Esophagus squamous epithelium (tissue), 5 donors: Measurements from ENCODE around the gene SLC49A3. TPM values are rescaled to one million over a fixed set of nuclear protein-coding genes. Genes with fewer than 3 reads are reported as not detected.

Experiments used
- DNase-seq: peaks from one replicate; lab custom pipeline; 2025; lab: John Stamatoyannopoulos, UW
- H3K27ac ChIP-seq, 4 donors: fragments of 200-600 bp; sonication (generic); one replicate each; pipeline ENCODE4 v1.5.1; 2016 to 2019; ENCODE audit warnings: mild to moderate bottlenecking in 1 of 4
- H3K27me3 ChIP-seq, 4 donors: fragments of 200-600 bp; sonication (generic); 1 replicate in 3 of 4; 2 replicates in 1 of 4; pipeline versions ENCODE4 v1.5.1 to v1.6.0; 2017 to 2021; ENCODE audit warnings: antibody characterized with exemption in 1 of 4
- H3K36me3 ChIP-seq, 3 donors: fragments of 200-600 bp; sonication (generic); one replicate each; pipeline ENCODE4 v1.5.1; 2016 to 2019
- H3K4me1 ChIP-seq, 3 donors: fragments of 200-600 bp; sonication (generic); one replicate each; pipeline ENCODE4 v1.5.1; 2017 to 2019
- H3K4me3 ChIP-seq, 4 donors: fragments of 200-600 bp; sonication (generic); 1 replicate in 3 of 4; 2 replicates in 1 of 4; pipeline ENCODE4 v1.5.1; 2016 to 2019; ENCODE audit warnings: mild to moderate bottlenecking in 2 of 4, moderate library complexity in 1 of 4
- H3K9me3 ChIP-seq, 3 donors: fragments of 200-600 bp; sonication (generic); one replicate each; pipeline ENCODE4 v1.5.1; 2016 to 2019
- POLR2A ChIP-seq, 4 donors: fragments of 450-650 bp; IDR thresholded peaks; one replicate each; pipeline ENCODE4 v1.6.1; 2017; ENCODE audit warnings: antibody characterized with exemption in 4 of 4, mild to moderate bottlenecking in 4 of 4, moderate library complexity in 3 of 4
- WGBS, 2 donors: methylation state at CpG; one replicate each; pipeline ENCODE4 v1.1.5; 2018; 5-methylcytosine and 5-hydroxymethylcytosine counted together
- intact Hi-C: fragments of 100-400 bp; cut with DNase I; formaldehyde crosslinking; loops from one replicate; pipeline ENCODE4 v1.15.0; 2022
- total RNA-seq, 4 donors: library from RNA; depleted of rRNA; stranded (reverse); fragments of >200 nt; gene quantifications; one replicate each; pipeline ENCODE4 v1.1.0, GENCODE V29; 2016
- TF ChIP-seq, protein P1 (sequence below), 6 experiments: fragments of 450-650 bp in 4 of 6; fragments of 200-600 bp in 2 of 6; sonication (generic) in 2 of 6; IDR thresholded peaks; one replicate each; pipeline ENCODE4 v1.5.1; 2016 to 2019; ENCODE audit warnings: antibody characterized with exemption in 6 of 6, mild to moderate bottlenecking in 4 of 6, moderate library complexity in 4 of 6
- donor health status: DM: yes; HTN: yes; CAD: no.

The SLC49A3 gene
- total RNA-seq, 4 donors from 2014 or later: 2.5 to 6.5 (median 4.7) TPM

DNA sequence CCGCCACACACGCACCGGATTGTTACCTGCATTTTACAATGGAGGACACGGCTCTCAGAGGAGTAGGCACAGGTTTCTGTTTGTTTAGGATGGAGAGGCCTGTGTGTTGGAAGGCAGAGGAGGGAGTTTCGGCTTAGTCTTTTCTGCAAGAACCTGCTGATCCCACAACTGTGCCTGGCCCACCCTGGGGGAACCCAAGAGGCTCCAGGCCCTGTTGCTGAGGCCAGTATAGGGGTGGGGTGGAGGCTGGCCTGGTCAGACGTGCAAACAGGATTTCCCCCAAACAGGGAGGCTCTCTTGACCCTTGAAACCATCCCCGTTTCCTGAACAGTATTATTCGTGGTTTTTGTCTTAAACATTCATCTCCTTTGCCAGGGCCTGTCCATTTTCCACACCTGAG, 772 bp upstream of the SLC49A3 start:
- no peak for DNase-seq
- intact Hi-C loops: no loop called here
- Histone ChIP-seq H3K27ac (peak overlapping the region; percentile 75 to 88 (median 84)), H3K36me3 (no peaks in the 10 kb centered on the region), H3K4me3 (peak overlapping the region in 3 of 4 donors; percentile 44 to 66 (median 56)), H3K27me3 (peaks cover 0 to 10% (median 0%) of the 10 kb centered on the region in 4 donors), H3K4me1 (peaks cover 30 to 40% (median 34%) of the 10 kb centered on the region in 3 donors), H3K9me3 (no peaks in the 10 kb centered on the region)
- WGBS, 2 donors: 65 to 80% methylated on average over 4 to 5 of the region's 8 CpGs
- TF ChIP-seq POLR2A (IDR thresholded peaks at IDR 0.05): no peak
- TF ChIP-seq, protein P1, sequence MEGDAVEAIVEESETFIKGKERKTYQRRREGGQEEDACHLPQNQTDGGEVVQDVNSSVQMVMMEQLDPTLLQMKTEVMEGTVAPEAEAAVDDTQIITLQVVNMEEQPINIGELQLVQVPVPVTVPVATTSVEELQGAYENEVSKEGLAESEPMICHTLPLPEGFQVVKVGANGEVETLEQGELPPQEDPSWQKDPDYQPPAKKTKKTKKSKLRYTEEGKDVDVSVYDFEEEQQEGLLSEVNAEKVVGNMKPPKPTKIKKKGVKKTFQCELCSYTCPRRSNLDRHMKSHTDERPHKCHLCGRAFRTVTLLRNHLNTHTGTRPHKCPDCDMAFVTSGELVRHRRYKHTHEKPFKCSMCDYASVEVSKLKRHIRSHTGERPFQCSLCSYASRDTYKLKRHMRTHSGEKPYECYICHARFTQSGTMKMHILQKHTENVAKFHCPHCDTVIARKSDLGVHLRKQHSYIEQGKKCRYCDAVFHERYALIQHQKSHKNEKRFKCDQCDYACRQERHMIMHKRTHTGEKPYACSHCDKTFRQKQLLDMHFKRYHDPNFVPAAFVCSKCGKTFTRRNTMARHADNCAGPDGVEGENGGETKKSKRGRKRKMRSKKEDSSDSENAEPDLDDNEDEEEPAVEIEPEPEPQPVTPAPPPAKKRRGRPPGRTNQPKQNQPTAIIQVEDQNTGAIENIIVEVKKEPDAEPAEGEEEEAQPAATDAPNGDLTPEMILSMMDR (IDR thresholded peaks at IDR 0.05): no peak

DNA sequence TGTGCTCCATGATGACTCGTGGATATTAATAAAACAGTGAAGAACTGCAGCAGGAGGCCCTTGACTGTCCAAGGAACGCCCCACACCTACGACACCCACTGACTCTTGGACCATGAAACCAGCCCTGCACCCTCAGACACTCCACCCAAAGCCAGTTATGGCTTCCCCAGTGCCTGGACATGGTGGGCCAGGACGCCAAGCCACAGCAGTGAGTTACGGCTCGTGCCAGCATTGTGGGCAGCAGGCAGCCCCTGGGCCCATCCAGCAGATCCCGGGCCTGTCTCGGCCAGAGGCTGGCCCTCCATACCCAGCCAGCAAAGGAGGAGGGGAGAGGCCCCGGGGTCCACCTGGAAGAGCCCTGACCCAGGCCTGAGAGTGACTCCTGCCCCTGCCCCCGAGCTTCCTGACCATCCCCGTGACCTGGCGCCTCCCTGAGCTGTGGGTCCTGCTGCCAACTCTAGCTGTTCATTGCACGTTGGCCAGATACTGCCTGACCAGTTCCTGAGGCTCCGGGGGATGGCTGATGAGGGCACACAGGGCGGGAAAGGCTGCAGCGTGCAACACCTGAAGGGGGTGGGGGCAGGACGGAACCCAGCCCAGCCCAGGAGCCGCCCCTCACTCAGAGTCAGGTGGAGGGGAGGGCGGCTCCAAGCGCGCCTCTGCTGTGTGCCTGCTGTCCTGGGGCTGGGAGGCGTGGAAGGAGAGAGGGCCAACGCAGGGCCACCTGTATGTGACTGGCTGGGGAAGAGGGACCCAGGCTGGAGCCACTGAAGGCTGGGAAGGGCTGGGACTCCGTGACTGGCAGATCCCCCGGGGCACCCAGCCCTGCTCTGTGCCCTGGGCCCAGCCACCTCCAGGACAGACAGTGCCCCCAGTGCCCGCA, 739 bp downstream of the SLC49A3 start:
- no peak for TF ChIP-seq POLR2A (IDR thresholded peaks at IDR 0.05)
- TF ChIP-seq, protein P1 (IDR thresholded peaks at IDR 0.05): no peak
- 42 to 93% methylated on average over 3 to 4 of the region's 26 CpGs for WGBS, 2 donors
- peak overlapping the region; percentile 41 to 66 (median 50) for H3K4me3 ChIP-seq
- no peaks in the 10 kb centered on the region for H3K36me3 ChIP-seq
- peaks cover 0 to 4% (median 0%) of the 10 kb centered on the region in 4 donors for H3K27me3 ChIP-seq
- peak overlapping the region; percentile 75 to 88 (median 84) for H3K27ac ChIP-seq
- intact Hi-C loops: no loop called here
- peaks cover 36 to 55% (median 43%) of the 10 kb centered on the region in 3 donors for H3K4me1 ChIP-seq
- no peaks in the 10 kb centered on the region for H3K9me3 ChIP-seq
- DNase-seq: no peak

DNA sequence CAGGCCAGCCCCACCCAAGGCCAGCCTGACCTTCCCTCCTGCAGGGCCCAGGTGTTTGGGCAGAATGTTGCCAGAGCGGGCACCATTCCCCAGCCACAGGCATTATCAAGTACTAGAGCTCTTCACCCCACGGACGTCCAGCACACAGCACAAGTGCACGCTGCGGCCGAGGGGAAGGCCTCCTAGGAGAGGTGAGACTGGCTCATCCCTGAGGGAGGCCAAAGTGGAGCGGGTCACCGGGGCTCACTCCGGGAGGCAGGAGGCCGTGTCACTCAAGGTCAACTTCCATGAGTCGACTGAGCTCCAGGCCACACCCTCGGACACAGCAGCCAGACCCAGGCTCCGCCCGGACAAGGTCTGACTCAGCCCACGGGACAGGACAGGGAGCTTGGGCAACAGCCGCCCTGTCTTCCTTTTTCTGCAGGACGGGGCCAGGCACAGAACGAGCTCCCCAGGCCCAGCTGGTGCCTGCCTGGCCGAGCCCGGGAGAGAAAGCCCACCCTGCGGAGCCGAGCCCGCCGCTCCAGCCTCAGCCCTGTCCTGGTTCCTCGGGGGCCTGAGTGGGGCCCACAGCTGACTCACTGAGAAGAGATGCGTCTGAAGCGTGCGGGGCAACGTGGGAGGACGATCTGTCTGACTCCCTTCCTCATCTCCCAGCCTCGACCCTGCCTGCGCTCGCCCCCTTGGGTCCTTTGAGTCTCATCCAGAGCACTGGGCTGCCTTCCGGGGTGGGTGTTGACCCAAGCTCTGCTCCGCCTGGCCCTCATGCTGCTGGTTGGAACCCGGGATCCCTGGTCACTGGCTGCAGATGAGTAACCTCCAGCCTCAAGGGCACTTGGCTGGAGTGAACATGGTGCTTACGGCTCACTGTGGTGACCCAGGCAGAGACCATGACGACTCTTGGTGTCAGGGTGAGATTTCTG, 1.6 kb downstream of the SLC49A3 start:
- H3K4me1 ChIP-seq: peaks cover 37 to 64% (median 45%) of the 10 kb centered on the region in 3 donors
- DNase-seq: no peak
- H3K27me3 ChIP-seq: no peaks in the 10 kb centered on the region
- H3K4me3 ChIP-seq: peak overlapping the region in 3 of 4 donors; percentile 5 to 66 (median 56)
- intact Hi-C loops: no loop called here
- H3K9me3 ChIP-seq: no peaks in the 10 kb centered on the region
- H3K36me3 ChIP-seq: no peaks in the 10 kb centered on the region
- WGBS, 2 donors: 32 to 35% methylated on average over 6 to 11 of the region's 38 CpGs
- TF ChIP-seq, protein P1 (IDR thresholded peaks at IDR 0.05): no peak
- TF ChIP-seq POLR2A (IDR thresholded peaks at IDR 0.05): peak in 2 of 4 donors; percentile 24 to 63
- H3K27ac ChIP-seq: peak overlapping the region; percentile 75 to 88 (median 84)

DNA sequence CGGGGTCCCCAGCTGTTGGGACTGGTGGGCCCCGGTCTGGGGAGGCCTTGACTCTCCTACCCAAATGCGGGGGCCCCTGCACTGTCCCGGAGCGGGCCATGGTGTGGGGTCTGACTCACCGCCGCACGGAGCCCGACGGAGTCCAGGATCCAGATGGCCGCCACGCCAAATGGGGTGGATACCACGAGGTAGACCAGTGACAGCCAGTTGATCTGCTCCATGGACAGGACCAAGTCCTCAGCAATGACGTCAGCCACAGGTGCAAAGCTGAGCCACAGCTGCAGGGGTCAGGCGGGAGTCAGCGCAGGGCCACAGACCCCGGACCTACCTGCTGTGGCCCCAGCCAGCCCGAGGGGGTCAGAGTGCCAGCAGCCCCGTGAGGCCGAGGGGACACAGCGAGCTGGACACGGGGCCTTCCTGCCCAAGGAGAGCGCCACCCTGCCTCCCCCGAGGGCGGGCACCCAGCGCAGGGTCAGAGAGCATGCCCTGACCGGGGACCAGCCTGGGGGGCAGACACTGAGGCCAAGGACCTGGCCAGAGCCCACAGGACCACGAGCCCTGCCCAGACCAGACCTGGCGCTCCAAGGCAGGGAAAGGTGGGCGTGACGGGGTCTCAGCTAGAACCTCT, 2.4 kb downstream of the SLC49A3 start:
- Histone ChIP-seq H3K4me3 (peak overlapping the region in 2 of 4 donors; percentile 5 to 66), H3K27me3 (no peaks in the 10 kb centered on the region), H3K36me3 (no peaks in the 10 kb centered on the region), H3K27ac (peak overlapping the region; percentile 75 to 88 (median 84)), H3K9me3 (no peaks in the 10 kb centered on the region), H3K4me1 (peaks cover 43 to 71% (median 50%) of the 10 kb centered on the region in 3 donors)
- DNase-seq: no peak
- intact Hi-C loops: no loop called here
- TF ChIP-seq, protein P1 (IDR thresholded peaks at IDR 0.05): no peak
- no peak for TF ChIP-seq POLR2A (IDR thresholded peaks at IDR 0.05)
- no CpG with 5 or more reads among the region's 31 CpGs for WGBS, 2 donors
